Activated CD8-positive, alpha-beta memory T cell treated with anti-CD3 and anti-CD28 coated beads, Interleukin-2, amount 50 U/mL, for 4 hours (primary cell): ENCODE results near the gene RB1.

ENCODE experiments used
- DNase-seq: peaks from one replicate; pipeline ENCODE4 v3.0.0-alpha.2; 2020

The RB1 gene

DNA sequence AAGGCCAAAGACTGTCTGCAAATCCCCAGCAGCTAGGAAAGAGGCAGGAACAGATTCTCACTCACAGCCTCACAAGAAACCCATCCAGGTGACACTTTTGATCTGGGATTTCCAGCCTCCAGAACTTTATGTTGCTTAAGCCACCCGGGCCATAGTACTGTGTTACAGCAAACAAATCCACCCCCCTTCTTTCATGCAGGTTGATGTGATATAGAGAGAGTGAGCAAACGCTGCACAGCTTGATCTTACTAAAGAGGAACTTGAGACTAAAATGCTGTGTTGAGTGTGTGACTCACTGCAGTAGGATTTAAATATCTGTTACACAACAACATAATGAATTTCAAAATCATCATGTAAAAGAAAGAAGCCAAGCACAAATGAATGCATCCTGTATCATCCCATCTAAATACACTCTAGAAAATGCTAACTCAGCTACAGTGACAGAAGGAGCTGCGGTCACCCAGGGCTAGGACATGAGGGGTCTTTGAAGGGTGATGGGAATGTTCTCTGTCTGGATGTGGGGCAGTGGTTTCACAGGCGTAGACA, 197.2 kb downstream of the RB1 start:
- DNase-seq = no peak

GRCh38 chr13:48501705-48502104, 198.2 kb downstream of the RB1 start:
- DNase-seq = no peak

DNA sequence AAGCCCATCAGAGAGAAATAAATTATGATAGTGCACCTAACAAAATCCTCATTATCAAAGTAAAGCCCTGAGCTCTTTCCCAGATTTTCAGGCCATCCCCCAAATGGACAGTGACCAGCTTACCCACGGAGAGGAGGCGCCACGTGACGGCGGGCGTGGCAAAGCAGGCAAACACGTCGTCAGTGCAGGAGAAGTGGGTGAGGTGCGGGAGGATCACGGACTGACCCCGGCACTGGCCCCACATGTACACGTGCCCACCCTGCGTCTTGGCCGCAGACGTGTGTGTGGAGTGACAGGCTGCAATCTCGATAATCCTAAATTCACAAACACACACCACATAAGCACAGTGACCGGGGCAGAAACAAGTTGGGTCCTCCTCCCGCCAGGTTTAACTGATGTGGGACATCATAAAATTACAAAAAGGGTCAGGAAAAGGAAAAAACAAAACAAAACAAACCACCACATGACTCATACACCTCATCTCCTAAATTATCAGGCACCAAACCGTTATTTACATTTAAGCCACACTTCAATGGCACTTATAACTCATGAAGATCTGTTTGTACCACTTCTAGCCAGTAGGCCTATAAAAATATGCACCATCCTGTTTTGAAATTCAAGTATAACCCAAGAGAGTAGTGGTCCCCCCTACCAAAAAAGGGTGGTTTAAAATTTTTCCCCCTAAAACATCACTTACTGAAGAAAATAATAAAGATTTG, 199.2 kb downstream of the RB1 start:
- DNase-seq = no peak

DNA sequence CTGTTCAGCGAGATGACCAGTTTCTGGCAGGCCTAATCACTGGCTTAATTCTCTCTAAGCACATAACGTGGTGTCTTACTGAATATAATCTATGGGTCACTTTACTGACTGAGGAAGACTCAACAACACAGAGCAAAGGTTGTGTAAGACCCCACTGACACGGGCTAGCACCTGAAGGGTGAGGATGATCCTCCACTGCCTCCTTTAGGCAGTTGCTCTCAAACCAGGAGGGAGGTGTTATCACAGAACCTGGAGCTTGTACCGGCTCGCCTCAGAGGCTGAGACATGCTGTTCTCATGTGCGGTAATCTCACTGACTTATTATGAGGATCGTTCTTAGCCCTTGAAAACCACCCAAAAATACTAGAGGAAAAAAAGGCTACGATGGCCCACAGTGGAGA, 201.1 kb downstream of the RB1 start:
- no peak for DNase-seq

GRCh38 chr13:48505012-48505411, 201.5 kb downstream of the RB1 start:
- no peak for DNase-seq

DNA sequence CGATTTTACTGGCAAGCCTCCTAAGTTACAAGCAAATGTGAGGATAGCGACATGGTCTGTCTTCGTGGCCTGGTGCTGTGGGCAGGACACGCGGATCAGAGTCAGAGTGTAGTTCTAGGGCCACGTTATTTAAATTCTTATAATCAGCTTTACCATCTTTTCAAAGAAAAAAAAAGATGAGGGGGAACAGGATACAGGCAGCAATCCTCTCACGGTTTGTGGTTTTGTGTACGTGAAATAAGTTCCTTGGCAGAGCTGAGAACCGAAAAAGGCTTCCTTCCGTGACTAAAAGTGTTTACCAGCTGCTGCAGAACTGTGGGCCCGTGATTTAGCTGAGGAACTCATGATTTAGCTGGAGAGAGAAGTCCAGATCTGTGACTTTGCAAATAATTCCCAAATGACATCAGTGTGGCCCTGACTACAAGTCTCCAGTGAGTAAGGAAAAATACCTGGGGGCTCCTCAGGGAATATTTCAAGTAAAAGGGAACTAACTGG, 202.1 kb downstream of the RB1 start:
- no peak for DNase-seq

DNA sequence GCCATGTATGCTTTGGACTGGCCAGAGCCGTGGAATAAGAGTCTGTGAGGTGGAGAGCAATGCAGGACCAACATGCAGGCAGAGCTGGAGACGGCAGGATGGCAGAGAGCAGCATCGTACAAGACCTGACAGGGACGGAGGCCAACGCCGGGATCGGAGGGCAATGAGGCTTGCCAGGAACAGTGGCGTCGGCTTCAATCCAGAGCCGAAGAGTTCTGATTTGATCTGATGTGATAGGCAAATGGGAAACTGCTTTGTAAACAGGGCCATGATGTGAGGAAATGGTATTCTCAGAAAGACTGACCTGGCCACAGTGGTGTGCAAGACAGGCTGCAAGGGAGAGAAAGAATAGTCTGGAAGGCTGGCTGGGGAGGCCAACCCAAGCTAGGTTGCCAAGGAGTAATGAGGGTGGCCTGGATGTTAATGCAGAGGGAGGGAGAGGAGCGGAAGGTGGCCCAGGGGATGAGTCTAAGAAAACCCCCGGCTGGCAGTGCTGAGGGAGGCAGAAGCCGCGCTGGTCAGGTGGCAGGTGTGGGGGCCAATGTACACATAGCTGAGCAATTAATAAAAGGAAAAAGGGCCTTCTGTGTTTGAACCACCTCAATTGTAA, 202.6 kb downstream of the RB1 start:
- DNase-seq = no peak

GRCh38 chr13:48507021-48507420, 203.5 kb downstream of the RB1 start:
- DNase-seq = no peak

DNA sequence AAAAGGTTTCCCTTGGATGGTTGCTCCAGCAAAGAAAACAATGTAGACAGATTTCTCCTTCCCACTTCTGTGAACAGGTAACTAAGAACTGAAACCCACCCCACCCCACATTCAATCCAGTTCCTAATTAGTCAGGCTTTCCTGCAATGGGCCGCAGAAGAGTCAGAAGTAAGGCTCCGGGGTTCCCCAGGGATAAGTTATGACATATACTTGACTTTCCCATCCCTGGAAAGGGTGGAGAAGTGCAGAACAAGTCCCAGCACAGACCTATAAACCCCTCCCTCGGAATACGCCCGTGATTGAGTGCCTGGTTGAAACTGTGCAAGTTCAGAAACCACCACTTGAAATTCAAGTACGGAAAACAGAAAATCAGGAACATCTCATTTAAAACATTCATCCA, 204.5 kb downstream of the RB1 start:
- DNase-seq = no peak

DNA sequence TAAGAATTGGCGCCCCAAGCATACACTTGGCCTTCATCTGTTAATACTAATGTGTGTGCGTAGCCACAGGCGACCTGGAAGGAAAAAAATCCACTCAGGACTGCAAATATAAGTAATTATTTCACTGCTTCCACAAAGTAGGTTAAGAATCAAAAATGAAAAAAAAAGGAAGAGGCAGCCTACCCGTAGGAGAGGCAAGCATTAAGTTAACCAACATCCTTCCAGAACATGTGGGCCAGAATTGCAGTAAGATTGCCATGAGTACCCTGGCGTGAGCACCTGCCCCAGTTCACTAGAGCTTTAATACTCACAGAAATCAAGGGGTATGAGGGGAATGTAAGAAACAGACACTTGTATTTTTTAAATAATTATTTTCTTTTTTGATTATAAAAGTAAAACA, 207.1 kb downstream of the RB1 start:
- no peak for DNase-seq

DNA sequence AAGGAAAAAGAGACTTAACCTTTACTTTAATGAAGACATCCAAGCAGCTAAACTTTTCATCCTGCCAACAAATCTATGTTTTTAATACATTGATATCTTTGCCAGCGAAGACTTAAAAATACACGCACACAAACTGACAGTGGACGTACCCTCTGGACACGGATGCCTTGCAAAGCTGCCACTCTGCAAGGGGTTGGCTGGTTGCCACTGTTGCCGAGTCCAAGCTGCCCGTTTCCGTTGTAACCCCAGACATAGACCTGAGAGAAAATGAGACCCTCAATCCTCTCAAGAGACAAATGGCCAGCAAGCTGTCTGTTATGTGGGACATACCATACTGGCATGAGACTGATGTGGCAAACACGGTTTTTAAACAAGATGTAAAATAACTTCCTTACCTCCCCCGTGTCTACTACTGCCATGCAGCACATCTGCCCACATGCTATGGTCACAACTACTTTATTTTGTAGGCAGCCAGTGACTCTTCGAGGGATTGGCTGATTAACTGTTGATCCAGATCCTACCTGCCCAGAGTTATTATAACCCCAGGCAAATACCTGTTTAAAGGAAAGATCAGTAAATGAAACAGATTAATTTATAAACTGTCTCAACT, 208.2 kb downstream of the RB1 start:
- DNase-seq = no peak

GRCh38 chr13:48514793-48515192, 211.2 kb downstream of the RB1 start:
- DNase-seq = no peak

GRCh38 chr13:48515732-48516131, 212.2 kb downstream of the RB1 start:
- no peak for DNase-seq

DNA sequence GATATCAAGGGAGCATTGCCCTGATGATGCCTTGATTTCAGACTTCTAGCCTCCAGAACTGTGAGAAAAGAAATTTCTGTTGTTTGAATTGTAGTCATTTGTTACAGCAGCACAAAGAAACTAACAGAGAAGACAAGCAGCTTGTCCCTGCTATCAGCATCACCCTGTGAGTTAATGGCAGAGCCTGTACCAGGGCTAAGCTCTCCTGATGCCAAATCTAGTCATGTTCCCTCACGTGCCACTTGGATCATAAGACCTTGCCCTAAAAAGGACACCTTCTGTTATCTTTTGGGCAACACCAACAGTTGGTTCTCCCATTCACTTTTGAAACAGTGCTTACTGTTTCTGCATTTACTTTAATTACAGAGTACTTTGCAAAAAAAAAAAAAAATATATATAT, 214.5 kb downstream of the RB1 start:
- no peak for DNase-seq

DNA sequence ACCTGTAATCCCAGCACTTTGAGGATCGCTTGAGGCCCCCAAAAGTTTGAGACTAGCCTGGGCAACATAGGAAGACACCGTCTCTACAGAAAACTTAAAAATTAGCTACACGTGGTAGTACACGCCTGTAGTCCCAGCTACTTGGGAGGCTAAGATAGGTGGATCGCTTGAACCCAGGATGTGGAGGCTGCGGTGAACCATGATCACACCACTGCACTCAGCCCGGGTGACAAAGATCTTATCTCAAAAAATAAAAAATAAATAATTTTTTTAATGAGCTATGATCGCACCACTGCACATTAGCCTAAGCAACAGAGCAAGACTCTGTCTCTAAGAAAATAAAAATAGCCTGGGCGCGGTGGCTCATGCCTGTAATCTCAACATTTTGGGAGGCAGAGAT, 222.7 kb downstream of the RB1 start:
- no peak for DNase-seq

DNA sequence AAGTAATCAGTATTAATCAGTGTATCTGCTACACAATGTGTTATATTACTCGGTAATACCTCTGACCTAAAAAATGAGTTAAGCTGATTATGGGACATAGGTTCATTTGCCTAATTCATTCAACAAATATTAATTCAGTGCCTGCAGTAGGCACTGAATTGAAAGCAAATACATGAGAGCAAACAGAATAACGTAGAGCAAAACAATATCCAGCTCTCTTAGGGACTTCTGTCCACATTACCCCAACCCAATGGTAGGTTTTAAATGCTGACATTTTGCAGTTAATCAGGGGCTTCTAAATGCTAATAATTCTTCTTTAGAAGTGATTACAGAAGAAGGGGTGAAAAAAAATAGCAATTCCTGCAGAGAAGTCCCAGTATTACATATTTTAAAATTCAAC, 224.4 kb downstream of the RB1 start:
- no peak for DNase-seq

DNA sequence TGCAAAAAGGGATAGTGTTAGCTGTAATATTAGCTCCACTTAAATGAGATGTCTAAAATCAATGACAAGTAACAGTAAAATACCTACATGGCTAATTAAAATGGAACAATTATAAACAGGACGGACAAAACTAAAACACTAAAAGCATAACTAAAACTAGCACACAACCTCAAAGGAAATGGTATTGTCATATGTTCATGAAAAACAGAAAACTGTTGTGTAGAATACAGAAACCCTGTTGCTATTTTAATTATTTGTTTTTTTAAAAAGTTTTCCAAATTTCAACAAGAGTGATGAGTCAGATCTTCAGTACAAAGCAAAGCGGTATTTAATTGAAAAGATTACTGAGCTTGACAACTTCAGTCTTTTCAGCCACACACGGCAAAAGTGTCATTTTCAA, 225.2 kb downstream of the RB1 start:
- no peak for DNase-seq

GRCh38 chr13:48530833-48531232, 227.3 kb downstream of the RB1 start:
- DNase-seq = no peak
